Measurements from ENCODE around the gene MORC4.
"Not testable (repeated sequence)": the region's sequence is repeated elsewhere in the genome, so short reads cannot be mapped to it uniquely, and the experiment has no call there.

MORC4 gene

DNA sequence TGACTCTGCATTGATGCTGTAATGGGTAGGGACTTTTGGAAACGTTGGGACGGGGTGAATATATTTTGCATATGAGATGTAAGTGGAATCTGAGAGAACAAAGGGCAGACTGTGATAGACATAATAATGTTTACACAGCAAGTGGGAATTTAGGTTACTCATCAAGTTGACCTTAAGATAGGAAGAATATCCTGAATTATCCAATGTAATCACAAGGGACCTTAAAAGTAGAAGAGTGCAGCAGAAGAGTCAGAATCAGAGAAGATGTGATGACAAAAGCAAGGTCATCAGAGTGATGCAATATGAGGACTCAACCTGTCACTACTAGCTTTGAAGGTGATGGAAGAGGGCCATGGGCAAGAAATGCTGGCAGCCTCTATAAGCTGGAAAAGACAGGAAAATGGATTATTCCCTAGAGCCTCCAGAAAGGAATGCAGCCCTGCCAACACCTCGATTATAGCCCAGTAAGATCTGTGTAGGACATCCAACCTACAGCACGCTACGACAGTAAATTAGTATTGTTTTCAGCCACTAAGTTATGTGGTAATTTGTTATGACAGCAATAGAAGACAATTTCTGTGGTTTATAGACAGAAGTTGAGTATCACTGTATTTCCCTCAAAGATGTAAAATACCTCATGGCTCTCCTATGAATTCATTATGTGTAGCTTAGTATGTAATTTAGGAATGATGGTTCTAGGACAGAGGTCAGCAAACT, 26.4 kb downstream of the MORC4 start:
- no peak for DNase-seq (ENCODE audit: low read depth)
- no peak overlapping the region for H3K4me3 ChIP-seq (ENCODE audit: low read depth, low read length)
- TF ChIP-seq, protein P1, sequence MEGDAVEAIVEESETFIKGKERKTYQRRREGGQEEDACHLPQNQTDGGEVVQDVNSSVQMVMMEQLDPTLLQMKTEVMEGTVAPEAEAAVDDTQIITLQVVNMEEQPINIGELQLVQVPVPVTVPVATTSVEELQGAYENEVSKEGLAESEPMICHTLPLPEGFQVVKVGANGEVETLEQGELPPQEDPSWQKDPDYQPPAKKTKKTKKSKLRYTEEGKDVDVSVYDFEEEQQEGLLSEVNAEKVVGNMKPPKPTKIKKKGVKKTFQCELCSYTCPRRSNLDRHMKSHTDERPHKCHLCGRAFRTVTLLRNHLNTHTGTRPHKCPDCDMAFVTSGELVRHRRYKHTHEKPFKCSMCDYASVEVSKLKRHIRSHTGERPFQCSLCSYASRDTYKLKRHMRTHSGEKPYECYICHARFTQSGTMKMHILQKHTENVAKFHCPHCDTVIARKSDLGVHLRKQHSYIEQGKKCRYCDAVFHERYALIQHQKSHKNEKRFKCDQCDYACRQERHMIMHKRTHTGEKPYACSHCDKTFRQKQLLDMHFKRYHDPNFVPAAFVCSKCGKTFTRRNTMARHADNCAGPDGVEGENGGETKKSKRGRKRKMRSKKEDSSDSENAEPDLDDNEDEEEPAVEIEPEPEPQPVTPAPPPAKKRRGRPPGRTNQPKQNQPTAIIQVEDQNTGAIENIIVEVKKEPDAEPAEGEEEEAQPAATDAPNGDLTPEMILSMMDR (IDR thresholded peaks at IDR 0.05; ENCODE audit: insufficient read depth, low read depth, low read length, missing control alignments): no peak

DNA sequence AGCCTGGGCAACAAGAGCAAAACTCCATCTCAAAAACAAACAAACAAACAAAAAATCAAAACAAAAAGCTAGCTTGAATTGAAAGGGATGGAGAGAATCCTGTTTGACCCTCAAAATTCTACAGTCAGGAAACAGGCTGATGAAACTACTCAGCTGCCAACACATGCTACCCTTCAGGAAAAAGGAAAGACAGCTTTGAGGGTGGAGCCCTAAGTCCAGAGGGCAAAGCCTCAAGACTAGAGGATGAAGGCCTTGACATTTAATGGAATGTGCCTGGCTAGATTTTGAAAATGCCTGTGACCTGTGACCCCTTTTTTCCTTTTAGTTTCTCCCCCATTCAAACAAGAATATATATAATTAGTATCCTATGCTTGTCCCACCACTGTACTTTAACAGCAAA, 27.1 kb downstream of the MORC4 start:
- H3K4me3 ChIP-seq (ENCODE audit: low read depth, low read length): no peak overlapping the region
- TF ChIP-seq, protein P1 (IDR thresholded peaks at IDR 0.05; ENCODE audit: insufficient read depth, low read depth, low read length, missing control alignments): no peak
- DNase-seq (ENCODE audit: low read depth): no peak

DNA sequence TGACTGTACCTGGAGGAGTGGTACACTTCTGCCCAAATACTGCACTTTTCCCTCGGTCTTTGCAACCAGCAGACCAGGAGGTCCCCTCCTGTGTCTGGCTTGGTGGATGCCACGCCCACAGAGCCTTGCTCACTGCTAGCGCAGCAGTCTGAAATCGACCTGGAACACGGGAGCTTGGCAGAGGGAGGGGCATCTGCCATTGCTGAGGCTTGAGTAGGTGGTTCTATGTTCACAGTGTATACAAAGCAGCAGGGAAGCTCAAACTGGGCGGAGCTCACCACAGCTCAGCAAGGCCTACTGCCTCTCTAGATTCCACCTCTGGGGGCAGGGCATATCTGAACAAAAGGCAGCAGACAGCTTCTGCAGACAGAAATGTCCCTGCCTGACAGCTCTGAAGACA, 33.5 kb downstream of the MORC4 start:
- H3K4me3 ChIP-seq (ENCODE audit: low read depth, low read length); DNase-seq (ENCODE audit: low read depth): not testable (repeated sequence)

DNA sequence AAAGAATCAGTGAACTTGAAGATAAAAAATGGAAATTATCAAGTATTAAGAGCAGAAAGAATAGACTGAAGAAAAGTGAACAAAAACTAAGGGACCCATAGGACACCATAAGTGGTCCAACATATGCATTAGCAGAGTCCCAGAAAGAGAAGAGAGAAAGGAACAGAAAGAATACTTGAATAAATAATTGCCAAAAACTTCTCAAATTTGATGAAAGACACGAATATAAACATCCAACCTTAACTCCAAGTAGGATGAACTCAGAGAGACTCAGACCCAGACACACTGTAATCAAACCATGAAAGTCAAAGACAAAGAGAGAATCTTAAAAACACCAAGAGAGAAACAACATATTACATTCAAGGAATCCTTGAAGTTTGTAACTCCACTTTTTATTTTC, 35.7 kb downstream of the MORC4 start:
- TF ChIP-seq, protein P1 (IDR thresholded peaks at IDR 0.05; ENCODE audit: insufficient read depth, low read depth, low read length, missing control alignments): no peak
- no peak for DNase-seq (ENCODE audit: low read depth)
- H3K4me3 ChIP-seq (ENCODE audit: low read depth, low read length): no peak overlapping the region

DNA sequence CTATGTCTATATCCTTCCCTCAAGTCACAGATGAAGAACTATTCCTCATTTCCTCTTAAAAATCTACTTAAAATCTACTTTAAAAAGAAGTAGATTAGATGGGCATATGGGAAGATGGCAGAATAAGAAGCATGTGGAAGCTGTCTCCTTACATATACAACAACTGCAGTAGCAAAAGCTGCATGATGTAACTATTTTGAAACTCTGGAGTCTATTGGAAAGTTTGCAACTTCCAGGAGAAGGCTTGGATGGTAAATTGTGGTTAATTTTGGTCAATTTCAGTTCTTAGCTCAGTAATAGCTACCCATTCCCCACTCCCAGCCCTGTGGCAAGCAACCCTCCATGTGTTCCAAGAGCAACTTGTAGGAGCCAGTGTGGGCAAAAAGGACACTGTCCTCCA, 36.9 kb downstream of the MORC4 start:
- DNase-seq (ENCODE audit: low read depth): no peak
- no peak overlapping the region for H3K4me3 ChIP-seq (ENCODE audit: low read depth, low read length)
- TF ChIP-seq, protein P1 (IDR thresholded peaks at IDR 0.05; ENCODE audit: insufficient read depth, low read depth, low read length, missing control alignments): no peak

DNA sequence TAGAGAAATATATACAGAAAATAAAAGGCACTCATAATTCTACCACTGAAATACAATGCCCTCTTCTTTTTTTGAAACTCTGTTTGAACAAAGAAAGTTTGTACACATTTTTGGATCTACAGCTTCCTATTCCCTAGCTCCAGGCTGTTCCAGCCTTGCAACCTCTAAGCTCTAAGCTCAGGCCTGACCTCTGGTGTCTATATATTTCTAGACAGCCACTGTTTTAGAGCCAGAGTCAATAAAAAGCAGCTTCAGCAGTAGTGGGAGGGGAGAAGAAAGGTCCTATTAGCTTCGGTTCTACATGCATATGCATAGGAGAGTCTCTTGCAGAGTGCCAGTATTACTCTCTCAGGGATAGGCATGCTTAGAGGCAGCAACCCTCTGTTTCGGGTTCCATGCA, 40.1 kb downstream of the MORC4 start:
- no peak overlapping the region for H3K4me3 ChIP-seq (ENCODE audit: low read depth, low read length)
- no peak for DNase-seq (ENCODE audit: low read depth)
- TF ChIP-seq, protein P1 (IDR thresholded peaks at IDR 0.05; ENCODE audit: insufficient read depth, low read depth, low read length, missing control alignments): no peak

DNA sequence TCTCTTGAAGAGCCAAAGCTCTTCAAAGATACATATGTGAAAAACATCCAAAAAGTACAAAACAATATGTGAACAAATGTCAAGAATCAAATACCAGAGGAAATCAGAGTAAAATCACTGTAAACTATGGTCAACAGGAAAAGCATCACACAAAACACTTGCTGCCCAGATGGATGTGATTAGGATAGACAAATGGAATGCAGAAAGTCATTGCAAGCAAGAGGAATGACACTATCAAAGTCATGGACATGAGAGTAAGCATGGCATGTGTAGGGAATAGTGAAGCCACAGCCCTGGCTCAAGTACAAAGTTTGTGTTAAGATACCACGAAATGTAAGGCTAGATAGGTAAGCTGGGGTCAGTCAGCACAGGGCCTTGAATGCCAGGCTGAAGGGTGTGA, 42.2 kb downstream of the MORC4 start:
- no peak overlapping the region for H3K4me3 ChIP-seq (ENCODE audit: low read depth, low read length)
- DNase-seq (ENCODE audit: low read depth): no peak
- TF ChIP-seq, protein P1 (IDR thresholded peaks at IDR 0.05; ENCODE audit: insufficient read depth, low read depth, low read length, missing control alignments): no peak
